Naive thymus-derived CD4-positive, alpha-beta T cell (primary cell): ENCODE results near the gene TMEM245. TPM values are rescaled to one million over a fixed set of nuclear protein-coding genes. Genes with fewer than 3 reads are reported as not detected.
A peak's percentile ranks its signal among the peaks of the same experiment; 100 is the strongest.

Source experiments
- ATAC-seq: fragments of 150-1000 bp; cut with Tn5 transposase; 2 replicates; pipeline ENCODE4 v1.10.0; 2021; ENCODE audit warnings: mild to moderate bottlenecking, moderate library complexity
- CTCF ChIA-PET: fragments of 350-600 bp; sonication (Branson Sonifier 250); formaldehyde crosslinking; loops from one replicate; lab custom pipeline; 2021; ENCODE audit warnings: antibody characterized with exemption; lab: Charles Lee
- POLR2A ChIA-PET: fragments of 350-600 bp; sonication (Branson Sonifier 250); formaldehyde crosslinking; loops from one replicate; lab custom pipeline; 2021; ENCODE audit warnings: antibody characterized with exemption, inconsistent platforms; lab: Charles Lee
- DNase-seq, 9 donors: peaks; one replicate each; pipeline versions ENCODE4 v3.0.0 to v3.0.0-alpha.2; 2020 to 2022; ENCODE audit warnings: mixed read lengths in 1 of 9
- H3K27ac ChIP-seq: one replicate; pipeline ENCODE4 v1.7.0; 2013; ENCODE audit warnings: mild to moderate bottlenecking, low read depth, low read length, moderate library complexity
- H3K27me3 ChIP-seq, 2 donors: one replicate each; pipeline ENCODE4 v1.7.0; 2013; ENCODE audit warnings: low read length in 2 of 2, mild to moderate bottlenecking in 2 of 2, moderate library complexity in 2 of 2; ENCODE audit not compliant: control insufficient read depth in 2 of 2, insufficient read depth in 2 of 2
- H3K36me3 ChIP-seq, 3 experiments: 1 replicate in 2 of 3; 2 replicates in 1 of 3; pipeline ENCODE4 v1.7.0; 2013; ENCODE audit warnings: low read length in 3 of 3, mild to moderate bottlenecking in 3 of 3, moderate library complexity in 1 of 3; ENCODE audit not compliant: insufficient read depth in 3 of 3, control insufficient read depth in 2 of 3
- H3K4me1 ChIP-seq, 2 donors: one replicate each; pipeline ENCODE4 v1.7.0; 2013; ENCODE audit warnings: low read length in 2 of 2, mild to moderate bottlenecking in 2 of 2, moderate library complexity in 1 of 2; ENCODE audit not compliant: control insufficient read depth in 2 of 2, insufficient read depth in 2 of 2
- H3K4me3 ChIP-seq: 2 replicates; pipeline ENCODE4 v1.7.0; 2013; ENCODE audit warnings: mild to moderate bottlenecking, low read length
- H3K9me3 ChIP-seq, 3 experiments: 1 replicate in 2 of 3; 2 replicates in 1 of 3; pipeline ENCODE4 v1.7.0; 2013; ENCODE audit warnings: low read length in 3 of 3; ENCODE audit not compliant: control insufficient read depth in 2 of 3
- H3K27ac Mint-ChIP-seq, 9 donors: one replicate each; pipeline ENCODE4 v1.8.0; 2020 to 2022; ENCODE audit warnings: mixed read lengths in 9 of 9, mild to moderate bottlenecking in 8 of 9, moderate library complexity in 5 of 9, inconsistent platforms in 2 of 9
- H3K27me3 Mint-ChIP-seq, 5 donors: one replicate each; pipeline ENCODE4 v1.8.0; 2021 to 2022; ENCODE audit warnings: mixed read lengths in 5 of 5, mild to moderate bottlenecking in 1 of 5
- H3K36me3 Mint-ChIP-seq, 5 donors: one replicate each; pipeline ENCODE4 v1.8.0; 2020 to 2022; ENCODE audit warnings: mixed read lengths in 5 of 5, mild to moderate bottlenecking in 3 of 5, inconsistent platforms in 1 of 5
- H3K4me1 Mint-ChIP-seq, 7 donors: one replicate each; pipeline ENCODE4 v1.8.0; 2020 to 2022; ENCODE audit warnings: mixed read lengths in 7 of 7, mild to moderate bottlenecking in 3 of 7, inconsistent platforms in 1 of 7
- H3K4me3 Mint-ChIP-seq, 10 donors: one replicate each; pipeline ENCODE4 v1.8.0; 2020 to 2022; ENCODE audit warnings: mild to moderate bottlenecking in 10 of 10, mixed read lengths in 10 of 10, moderate library complexity in 6 of 10, inconsistent platforms in 2 of 10
- H3K9me3 Mint-ChIP-seq, 11 donors: one replicate each; pipeline ENCODE4 v1.8.0; 2020 to 2022; ENCODE audit warnings: mixed read lengths in 11 of 11, mild to moderate bottlenecking in 4 of 11, inconsistent platforms in 1 of 11, moderate library complexity in 1 of 11
- intact Hi-C, 2 donors: fragments of 100-400 bp; cut with micrococcal nuclease; formaldehyde crosslinking; loops; one replicate each; pipeline ENCODE4 v1.15.1; 2023
- polyA plus RNA-seq, 2 donors: library from polyadenylated mRNA; unstranded; fragments of 300-500 nt; fragmentation: Illumina TruSeq; gene quantifications; one replicate each; pipeline ENCODE4 v1.2.3, GENCODE V29; 2021
- total RNA-seq, 6 experiments: library from RNA in 5 of 6; stranded (reverse) in 5 of 6; gene quantifications; 1 replicate in 5 of 6; 2 replicates in 1 of 6; pipeline ENCODE4 v1.2.3 and lab custom pipeline; 2021 to 2026

The TMEM245 gene
- total and polyA plus RNA-seq, 7 experiments from 2014 or later, result 25.5 to 76.7 (median 29.2) TPM

DNA sequence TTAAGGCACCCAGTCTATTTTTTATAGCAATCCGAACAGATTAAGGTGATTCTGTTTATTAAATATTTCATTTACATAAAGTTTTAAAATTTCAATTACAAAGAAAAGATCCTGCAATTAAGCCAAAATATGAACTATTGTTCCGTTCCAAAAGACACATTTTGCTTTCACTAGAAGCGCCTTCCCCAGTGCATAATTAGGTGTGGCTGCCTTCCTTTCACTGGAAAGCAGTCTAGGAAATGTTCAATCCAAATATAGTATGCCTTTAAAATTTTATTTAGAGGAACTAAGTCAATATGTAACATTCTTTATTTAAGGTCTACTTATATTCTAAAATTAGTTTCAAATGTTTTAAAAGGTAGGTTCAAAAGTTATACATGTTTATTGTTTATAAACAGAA is 114.1 kb downstream of the TMEM245 start:
- no peak for DNase-seq
- H3K27ac ChIP-seq, result no peak overlapping the region
- no peaks in the 10 kb centered on the region for H3K4me1 ChIP-seq
- ATAC-seq, result no peak
- ChIA-PET CTCF (no interaction called here), POLR2A (interaction anchor here (1.7 kb wide), 1 partner anchor 9 kb away, joined by 4 read pairs; no protein-coding TSS in a partner anchor)
- H3K27me3 Mint-ChIP-seq, result peaks cover 4 to 10% (median 4%) of the 10 kb centered on the region in 5 donors
- peaks cover 0 to 9% (median 6%) of the 10 kb centered on the region in 7 donors for H3K4me1 Mint-ChIP-seq
- H3K9me3 Mint-ChIP-seq, result peaks cover 0 to 21% (median 12%) of the 10 kb centered on the region in 11 donors
- H3K9me3 ChIP-seq, result peaks cover 0 to 6% (median 0%) of the 10 kb centered on the region in 3 experiments
- H3K27ac Mint-ChIP-seq, result no peak overlapping the region
- H3K4me3 ChIP-seq, result no peak overlapping the region
- H3K36me3 Mint-ChIP-seq, result peaks cover 7 to 14% (median 11%) of the 10 kb centered on the region in 5 donors
- no peaks in the 10 kb centered on the region for H3K36me3 ChIP-seq
- no peak overlapping the region for H3K4me3 Mint-ChIP-seq
- intact Hi-C loops, result no loop called here
- no peaks in the 10 kb centered on the region for H3K27me3 ChIP-seq

DNA sequence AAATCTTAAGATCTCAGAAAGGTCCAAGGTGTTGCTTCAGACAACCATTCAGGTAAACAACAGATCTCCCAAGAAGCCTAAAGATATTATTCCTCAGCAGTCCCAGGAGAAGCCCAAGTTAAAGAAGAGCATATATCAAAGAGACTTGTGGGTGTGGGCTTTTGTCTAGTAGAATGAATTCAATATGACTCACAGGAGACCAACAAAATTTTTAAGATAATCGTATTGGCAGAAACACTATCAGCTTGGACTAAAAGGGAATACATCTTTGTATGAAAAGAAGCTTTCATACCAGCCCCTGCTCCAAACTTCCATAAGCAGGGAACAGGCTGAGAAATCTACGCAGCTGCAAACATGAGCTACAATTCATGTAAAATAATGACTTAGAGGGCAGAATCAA is 116.6 kb downstream of the TMEM245 start:
- ATAC-seq, result no peak
- CTCF ChIA-PET, result no interaction called here
- POLR2A ChIA-PET, result no interaction called here
- Histone ChIP-seq H3K9me3 (peaks cover 0 to 6% (median 0%) of the 10 kb centered on the region in 3 experiments), H3K27ac (no peak overlapping the region), H3K27me3 (no peaks in the 10 kb centered on the region), H3K36me3 (no peaks in the 10 kb centered on the region), H3K4me3 (no peak overlapping the region), H3K4me1 (no peaks in the 10 kb centered on the region)
- H3K4me3 Mint-ChIP-seq, result no peak overlapping the region
- peaks cover 0 to 5% (median 4%) of the 10 kb centered on the region in 5 donors for H3K27me3 Mint-ChIP-seq
- peaks cover 7 to 14% (median 11%) of the 10 kb centered on the region in 5 donors for H3K36me3 Mint-ChIP-seq
- no peak overlapping the region for H3K27ac Mint-ChIP-seq
- intact Hi-C loops, result no loop called here
- H3K9me3 Mint-ChIP-seq, result peaks cover 0 to 21% (median 12%) of the 10 kb centered on the region in 11 donors
- no peak for DNase-seq
- H3K4me1 Mint-ChIP-seq, result peaks cover 0 to 13% (median 9%) of the 10 kb centered on the region in 7 donors

DNA sequence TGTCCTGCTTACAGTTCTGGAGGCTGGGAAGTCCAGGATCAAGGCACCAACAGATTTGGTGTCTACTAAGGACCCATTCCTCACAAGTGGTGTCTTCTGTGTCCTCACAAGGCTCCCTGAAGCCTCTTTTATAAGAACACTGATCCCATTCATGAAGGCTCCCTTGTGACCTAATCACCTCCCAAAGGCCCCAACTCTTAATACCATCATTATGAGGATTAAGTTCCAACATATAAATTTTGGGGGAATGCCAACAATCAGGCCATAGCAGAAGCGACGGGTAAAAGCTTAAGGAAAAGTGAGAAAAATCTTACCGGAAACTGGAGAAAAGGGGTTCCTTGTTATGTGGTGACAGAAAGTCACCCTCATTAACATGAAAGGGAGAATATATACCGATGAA is 117.6 kb downstream of the TMEM245 start:
- Mint-ChIP-seq H3K27me3 (peaks cover 0 to 5% (median 4%) of the 10 kb centered on the region in 5 donors), H3K4me1 (peaks cover 0 to 13% (median 9%) of the 10 kb centered on the region in 7 donors)
- intact Hi-C loops, result no loop called here

DNA sequence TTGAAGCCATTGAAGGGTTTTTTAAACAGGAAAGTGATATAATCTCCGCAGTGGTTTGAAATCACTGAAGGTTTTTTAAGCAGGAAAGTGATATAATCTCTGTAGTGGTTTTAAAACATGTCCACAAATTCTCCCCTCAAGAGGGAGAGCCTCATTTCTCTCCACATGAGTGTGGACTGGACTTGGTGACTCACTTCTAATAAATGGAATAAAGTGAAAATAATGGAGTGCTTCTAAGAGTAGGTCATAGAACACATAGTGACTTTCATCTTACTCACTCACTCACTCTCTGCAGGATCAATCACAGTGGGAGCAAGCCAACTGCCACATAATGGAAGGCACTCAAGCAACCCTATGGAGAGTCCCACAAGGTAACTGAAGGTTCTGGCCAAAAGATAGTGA is 118.5 kb downstream of the TMEM245 start:
- no peaks in the 10 kb centered on the region for H3K27me3 ChIP-seq
- POLR2A ChIA-PET, result no interaction called here
- H3K27me3 Mint-ChIP-seq, result peaks cover 0 to 4% (median 2%) of the 10 kb centered on the region in 5 donors

More for the DNA sequence above, 117.6 kb downstream of the TMEM245 start:
- no peak overlapping the region for H3K4me3 Mint-ChIP-seq
- Histone ChIP-seq H3K4me3 (no peak overlapping the region), H3K27ac (no peak overlapping the region), H3K4me1 (no peaks in the 10 kb centered on the region), H3K36me3 (no peaks in the 10 kb centered on the region), H3K9me3 (peaks cover 0 to 6% (median 0%) of the 10 kb centered on the region in 3 experiments), H3K27me3 (no peaks in the 10 kb centered on the region)
- ChIA-PET CTCF (no interaction called here), POLR2A (no interaction called here)
- no peak for ATAC-seq
- peaks cover 7 to 14% (median 11%) of the 10 kb centered on the region in 5 donors for H3K36me3 Mint-ChIP-seq
- peaks cover 0 to 21% (median 12%) of the 10 kb centered on the region in 11 donors for H3K9me3 Mint-ChIP-seq
- no peak overlapping the region for H3K27ac Mint-ChIP-seq
- no peak for DNase-seq

DNA sequence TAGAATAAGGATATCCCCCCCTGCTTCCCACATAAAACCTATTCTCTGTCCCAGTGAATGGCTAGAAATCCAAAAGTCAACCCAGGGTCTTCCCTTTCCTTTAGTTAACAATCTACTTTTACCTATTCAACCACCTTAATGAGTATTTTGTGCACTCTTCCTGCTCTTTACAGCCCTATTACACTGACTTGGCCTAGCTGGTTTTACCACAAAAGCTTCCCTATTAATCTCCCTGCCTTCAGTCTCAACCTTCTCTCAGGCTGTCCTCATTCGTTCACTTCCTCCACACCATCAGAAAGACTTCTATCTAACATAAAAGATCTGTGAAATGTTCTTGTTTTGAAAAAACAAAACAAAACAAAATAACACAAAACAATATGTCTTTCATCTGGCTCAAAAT is 122.6 kb downstream of the TMEM245 start:
- intact Hi-C loops, result no loop called here
- Mint-ChIP-seq H3K27me3 (peaks cover 0 to 2% (median 0%) of the 10 kb centered on the region in 5 donors), H3K4me3 (no peak overlapping the region), H3K9me3 (peaks cover 0 to 5% (median 0%) of the 10 kb centered on the region in 11 donors), H3K36me3 (peaks cover 0 to 5% (median under 1%) of the 10 kb centered on the region in 5 donors), H3K4me1 (peaks cover 5 to 20% (median 14%) of the 10 kb centered on the region in 7 donors), H3K27ac (peak overlapping the region in 1 of 9 donors; percentile 26)
- Histone ChIP-seq H3K4me3 (no peak overlapping the region), H3K4me1 (no peaks in the 10 kb centered on the region), H3K27me3 (no peaks in the 10 kb centered on the region), H3K27ac (no peak overlapping the region), H3K36me3 (no peaks in the 10 kb centered on the region), H3K9me3 (no peaks in the 10 kb centered on the region)
- no peak for DNase-seq
- ChIA-PET CTCF (no interaction called here), POLR2A (no interaction called here)
- no peak for ATAC-seq

More for the DNA sequence above, 118.5 kb downstream of the TMEM245 start:
- Histone ChIP-seq H3K4me1 (no peaks in the 10 kb centered on the region), H3K9me3 (peaks cover 0 to 6% (median 0%) of the 10 kb centered on the region in 3 experiments), H3K27ac (no peak overlapping the region), H3K36me3 (no peaks in the 10 kb centered on the region), H3K4me3 (no peak overlapping the region)
- Mint-ChIP-seq H3K4me3 (peak overlapping the region in 1 of 10 donors; percentile 36), H3K9me3 (peaks cover 0 to 21% (median 12%) of the 10 kb centered on the region in 11 donors), H3K27ac (peak overlapping the region in 1 of 9 donors; percentile 22), H3K36me3 (peaks cover 7 to 14% (median 11%) of the 10 kb centered on the region in 5 donors), H3K4me1 (peaks cover 0 to 13% (median 9%) of the 10 kb centered on the region in 7 donors)
- CTCF ChIA-PET, result no interaction called here
- DNase-seq, result no peak
- ATAC-seq, result no peak
- intact Hi-C loops, result no loop called here

DNA sequence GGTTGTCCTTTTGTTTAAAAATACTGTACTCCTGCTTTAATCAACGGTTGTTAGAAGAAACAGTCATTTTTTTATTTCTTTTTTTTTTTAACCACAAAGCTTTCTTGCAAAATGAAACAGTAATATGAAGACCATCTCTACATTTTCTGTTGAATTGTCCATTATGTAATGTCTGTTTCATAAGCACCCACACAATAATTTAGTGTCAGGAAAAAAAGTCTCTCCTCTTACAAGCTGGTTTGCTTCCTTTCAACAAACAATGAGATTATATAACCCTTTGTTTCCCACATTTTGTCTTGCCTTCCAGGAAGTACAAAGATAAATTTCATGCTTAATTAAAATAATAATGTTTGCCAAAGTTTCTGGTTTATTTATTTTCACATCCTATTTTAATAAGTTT is 123.1 kb downstream of the TMEM245 start:
- no peak for ATAC-seq
- ChIA-PET POLR2A (no interaction called here), CTCF (no interaction called here)
- H3K27ac ChIP-seq, result no peak overlapping the region
- Mint-ChIP-seq H3K4me3 (no peak overlapping the region), H3K4me1 (peaks cover 5 to 20% (median 14%) of the 10 kb centered on the region in 7 donors), H3K27me3 (no peaks in the 10 kb centered on the region), H3K36me3 (peaks cover 0 to 5% (median 0%) of the 10 kb centered on the region in 5 donors), H3K9me3 (peaks cover 0 to 2% (median 0%) of the 10 kb centered on the region in 11 donors), H3K27ac (no peak overlapping the region)
- H3K4me1 ChIP-seq, result no peaks in the 10 kb centered on the region
- no peak overlapping the region for H3K4me3 ChIP-seq
- H3K9me3 ChIP-seq, result no peaks in the 10 kb centered on the region
- H3K36me3 ChIP-seq, result no peaks in the 10 kb centered on the region
- DNase-seq, result no peak
- intact Hi-C loops, result no loop called here
- no peaks in the 10 kb centered on the region for H3K27me3 ChIP-seq

DNA sequence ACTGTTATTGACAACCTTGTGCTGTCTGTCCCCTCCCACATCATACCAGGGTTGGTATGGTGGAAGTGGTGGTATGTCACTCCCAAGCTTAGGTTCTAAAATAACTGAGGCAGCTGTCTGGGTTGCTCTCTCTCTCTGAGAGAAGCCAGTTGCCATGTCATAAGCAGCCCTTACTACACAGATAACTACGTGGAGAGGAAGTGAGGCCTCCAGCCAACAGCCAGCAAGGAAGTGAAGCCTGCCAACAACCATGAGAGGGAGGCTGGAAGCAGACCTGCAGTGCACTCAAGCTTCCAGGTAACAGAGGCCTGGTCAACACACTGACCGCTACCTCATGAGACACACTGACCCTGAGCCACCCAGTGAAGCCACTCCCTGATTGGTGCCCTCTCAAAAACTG is 125.1 kb downstream of the TMEM245 start:
- Mint-ChIP-seq H3K36me3 (peaks cover 0 to 9% (median 0%) of the 10 kb centered on the region in 5 donors), H3K9me3 (no peaks in the 10 kb centered on the region), H3K4me3 (no peak overlapping the region), H3K27me3 (no peaks in the 10 kb centered on the region), H3K4me1 (peaks cover 0 to 9% (median 5%) of the 10 kb centered on the region in 7 donors), H3K27ac (peak overlapping the region in 1 of 9 donors; percentile 26)
- DNase-seq (no peak), ATAC-seq (peak; percentile 67)
- intact Hi-C loops, result no loop called here
- Histone ChIP-seq H3K4me3 (no peak overlapping the region), H3K36me3 (no peaks in the 10 kb centered on the region), H3K9me3 (no peaks in the 10 kb centered on the region), H3K4me1 (no peaks in the 10 kb centered on the region), H3K27me3 (no peaks in the 10 kb centered on the region), H3K27ac (no peak overlapping the region)
- ChIA-PET CTCF (no interaction called here), POLR2A (no interaction called here)
